ENCODE data around the gene ZNF746.
"Not testable (repeated sequence)": the region's sequence is repeated elsewhere in the genome, so short reads cannot be mapped to it uniquely, and the experiment has no call there.

ZNF746 gene

DNA sequence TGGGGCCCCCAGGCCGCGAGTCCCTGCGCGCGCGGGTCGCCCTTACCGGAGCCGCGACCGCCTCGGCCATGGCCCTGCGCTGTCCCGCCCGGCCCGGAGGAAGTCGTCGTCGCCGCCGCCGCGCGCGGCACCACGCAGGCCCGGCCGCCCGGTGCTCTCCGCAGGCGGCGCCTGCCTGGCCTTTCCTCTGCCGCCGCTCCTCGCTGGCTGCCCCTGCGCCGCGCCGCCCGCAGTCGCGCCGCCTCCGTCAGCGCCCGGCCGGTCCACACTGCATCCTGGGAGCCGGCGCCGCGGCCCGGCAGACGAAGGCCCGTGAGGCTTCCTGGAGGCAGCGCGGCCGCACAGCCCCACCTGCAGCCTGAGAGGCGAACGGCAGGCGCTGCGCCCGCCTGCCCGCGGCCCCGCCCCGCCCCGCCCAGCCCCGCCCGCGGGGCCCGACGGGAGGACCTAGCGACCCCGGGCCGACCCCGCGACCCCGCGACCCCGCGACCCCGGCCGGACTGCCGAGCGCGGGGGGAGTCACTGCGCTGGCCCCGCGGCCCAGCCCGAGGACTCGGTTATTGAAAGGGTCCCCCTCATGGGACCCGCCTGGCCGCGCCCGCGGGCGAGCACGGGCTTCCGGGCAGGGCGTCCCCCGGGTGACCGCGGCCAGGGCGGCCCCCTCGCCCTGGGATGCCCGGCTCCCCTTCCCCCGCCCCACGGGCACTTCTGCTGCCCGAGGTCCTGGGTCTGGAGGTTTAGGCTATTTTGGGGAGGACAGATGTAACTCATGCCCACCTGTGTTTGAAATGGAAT, at the start of gene ZNF746:
Gene ZNF746, minus strand, starts transcription at position 343 of the 795 bp plus-strand sequence. Its CDS starts 273 bp downstream, at position 70.
- DNase-seq, result peak; percentile 55 to 62

DNA sequence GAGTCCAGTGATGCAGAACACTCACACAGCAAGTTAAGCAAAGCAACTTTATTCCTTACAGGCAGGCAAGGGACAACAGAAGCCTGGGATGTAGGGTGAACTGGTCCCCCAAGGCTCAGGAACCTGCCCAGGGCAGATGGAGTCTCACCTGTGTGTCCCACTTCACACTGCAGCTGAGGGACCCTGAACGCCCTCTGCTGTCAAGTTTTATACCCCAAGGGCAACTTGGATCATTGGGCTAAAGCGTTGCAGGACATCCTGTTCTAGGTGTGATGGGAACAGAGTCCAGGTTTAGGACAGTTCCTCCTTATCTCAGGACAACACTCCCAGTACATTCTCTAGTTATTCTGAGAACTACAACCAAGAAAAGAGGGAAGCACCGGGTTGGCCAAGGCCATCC, 49.5 kb upstream of the ZNF746 start:
- DNase-seq, result no peak

DNA sequence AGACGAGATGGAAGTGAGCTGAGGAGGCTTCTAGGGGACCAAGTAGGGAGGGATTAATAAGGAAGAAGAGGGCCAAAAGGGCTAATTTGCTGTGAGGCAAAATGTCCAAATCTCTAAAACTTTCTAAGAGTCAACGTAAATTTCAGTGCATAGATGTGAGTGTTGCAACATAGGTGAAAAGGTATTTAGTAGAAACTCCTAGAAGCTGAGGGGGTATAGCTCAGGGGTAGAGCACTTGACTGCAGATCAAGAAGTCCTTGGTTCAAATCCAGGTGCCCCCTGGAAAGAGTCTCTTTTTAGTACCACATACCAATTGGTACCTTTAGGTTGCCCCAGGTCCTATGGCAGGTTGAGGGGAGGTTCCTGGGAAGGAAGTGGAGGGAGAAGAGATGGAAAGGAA, 48.7 kb upstream of the ZNF746 start:
- DNase-seq, result no peak

DNA sequence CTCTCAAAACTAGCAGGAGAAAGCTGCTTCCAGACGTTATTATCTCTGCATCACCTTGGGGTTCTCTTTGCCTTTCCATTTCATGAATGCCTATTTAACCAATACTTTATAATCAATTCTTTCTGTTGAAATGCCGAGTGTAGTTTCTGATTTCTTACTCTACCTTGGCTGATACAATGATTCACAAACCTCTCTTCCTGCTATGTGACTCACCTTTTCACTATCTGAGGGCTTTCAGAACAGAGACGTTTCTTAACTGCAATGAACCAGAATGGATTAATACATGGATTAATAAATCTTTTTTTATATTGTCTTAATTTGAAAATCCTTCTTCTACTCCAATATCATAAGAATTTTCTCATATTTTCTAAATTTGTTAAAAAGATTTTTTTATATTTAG, 46.4 kb upstream of the ZNF746 start:
- no peak for DNase-seq

DNA sequence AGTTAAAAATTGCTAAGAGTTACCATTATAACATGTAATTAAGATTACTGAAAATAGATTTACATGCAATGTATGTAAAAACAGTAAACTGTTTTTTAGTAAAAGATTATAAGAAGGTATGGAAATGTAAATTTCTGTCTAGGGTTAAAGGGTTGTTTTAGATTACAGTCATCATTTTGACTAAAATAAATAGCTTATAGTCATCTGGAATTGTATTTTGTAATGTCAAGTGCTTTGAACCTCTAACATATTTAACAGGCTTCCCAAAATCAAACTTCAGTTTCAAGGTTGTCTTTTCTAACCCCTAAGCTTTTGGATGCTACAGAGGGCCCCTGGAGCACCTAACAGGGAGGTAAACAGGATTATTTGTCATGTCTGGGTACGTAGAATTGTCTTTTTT, 35.0 kb upstream of the ZNF746 start:
- no peak for DNase-seq

DNA sequence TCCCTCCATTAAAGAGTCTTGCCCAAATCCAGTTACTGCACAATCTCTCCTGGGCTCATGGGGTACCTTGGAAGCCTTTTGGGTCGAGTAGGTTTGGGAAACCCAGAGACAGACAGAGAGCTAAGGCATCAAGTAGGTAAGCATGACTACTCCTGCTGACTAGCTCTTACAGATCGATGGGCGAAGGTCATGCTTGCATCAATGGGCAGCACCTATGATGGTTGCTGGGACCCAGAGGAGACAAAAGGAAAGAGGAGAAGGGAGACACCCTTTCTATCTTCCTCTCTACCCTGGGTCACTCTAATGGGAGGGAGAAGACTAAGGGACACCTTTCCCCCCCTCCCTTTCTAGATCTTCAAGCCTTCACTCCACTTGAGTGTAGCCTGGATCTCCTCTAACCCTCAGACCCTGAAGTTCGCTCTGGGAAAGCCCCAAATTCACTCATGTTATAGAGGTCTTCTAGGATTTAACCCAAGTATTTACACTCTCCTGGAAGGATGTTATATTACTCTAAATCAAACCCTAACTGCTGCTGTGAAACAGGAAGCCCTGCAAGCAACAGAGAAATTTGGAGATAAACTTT, 31.6 kb upstream of the ZNF746 start:
- no peak for DNase-seq

DNA sequence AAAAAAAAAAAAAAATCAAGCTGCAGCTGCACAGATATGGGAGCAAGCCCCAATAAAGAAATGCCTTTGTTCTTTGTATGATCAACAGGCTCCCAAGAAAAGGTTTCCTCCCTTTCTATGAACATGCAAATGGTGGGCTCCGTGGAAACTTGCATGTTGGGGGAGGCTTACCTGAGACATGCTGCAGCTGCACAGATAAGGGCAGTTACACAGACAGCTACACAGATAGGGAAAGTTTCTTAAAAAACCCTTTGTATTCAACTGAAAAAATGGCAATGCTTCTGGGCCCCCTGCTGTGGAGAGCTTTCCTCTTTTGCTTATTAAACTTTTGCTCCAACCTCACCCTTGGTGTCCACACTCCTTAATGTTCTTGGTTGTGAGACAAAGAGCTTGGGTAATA, 29.8 kb upstream of the ZNF746 start:
- DNase-seq, result no peak

DNA sequence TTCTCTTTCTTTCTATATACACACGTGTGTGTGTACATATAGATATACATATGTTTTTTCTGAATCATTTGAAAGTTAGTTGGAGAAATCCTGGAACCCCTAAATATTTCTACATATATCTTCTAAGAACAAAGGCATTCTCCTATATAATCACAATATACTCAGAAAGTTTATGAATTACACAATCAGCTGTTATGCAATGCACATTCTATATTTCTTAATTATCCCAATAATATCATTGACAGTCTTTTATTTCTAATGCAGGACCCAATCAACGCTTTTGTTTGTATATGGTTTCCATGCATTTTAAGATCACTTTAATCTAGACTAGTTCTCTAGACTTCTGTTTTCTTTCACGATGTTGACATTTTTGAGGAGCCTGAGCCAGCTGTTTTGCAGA, 27.7 kb upstream of the ZNF746 start:
- DNase-seq, result no peak

DNA sequence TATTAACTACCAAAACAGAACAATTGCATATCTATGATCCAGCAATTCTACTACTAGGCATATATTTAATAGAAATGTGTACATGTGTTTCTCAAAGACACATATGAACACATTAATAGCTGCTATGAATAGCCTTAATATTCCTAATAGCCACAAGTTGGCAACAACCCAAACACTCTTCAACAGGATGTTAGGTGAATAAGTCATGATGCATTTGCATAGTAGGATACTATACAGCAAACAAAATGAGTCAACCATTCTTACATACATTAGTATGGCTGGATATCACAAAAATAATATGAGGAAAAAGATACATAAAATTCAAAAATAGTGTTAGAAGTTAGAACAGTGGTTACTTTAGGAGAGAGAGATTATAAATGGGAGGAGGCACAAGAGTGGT, 26.8 kb upstream of the ZNF746 start:
- DNase-seq, result no peak

DNA sequence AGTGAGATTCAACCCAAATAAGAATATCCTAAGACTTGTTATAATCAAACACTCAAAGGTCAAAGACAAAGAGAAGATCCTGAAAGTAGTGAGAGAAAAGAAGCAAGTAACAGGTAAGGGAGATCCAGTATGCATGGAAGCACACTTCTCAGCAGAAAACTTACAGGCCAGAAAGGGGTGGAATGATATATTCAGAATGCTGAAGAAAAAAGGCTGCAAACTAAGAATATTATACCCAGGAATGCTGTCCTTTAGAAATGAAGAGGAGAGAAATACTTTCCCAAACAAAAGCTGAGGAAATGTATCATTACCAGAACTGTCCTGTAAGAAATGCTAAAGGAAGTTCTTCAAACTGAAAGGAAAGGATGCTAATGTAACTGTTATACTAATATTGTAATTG, 12.6 kb upstream of the ZNF746 start:
- no peak for DNase-seq

DNA sequence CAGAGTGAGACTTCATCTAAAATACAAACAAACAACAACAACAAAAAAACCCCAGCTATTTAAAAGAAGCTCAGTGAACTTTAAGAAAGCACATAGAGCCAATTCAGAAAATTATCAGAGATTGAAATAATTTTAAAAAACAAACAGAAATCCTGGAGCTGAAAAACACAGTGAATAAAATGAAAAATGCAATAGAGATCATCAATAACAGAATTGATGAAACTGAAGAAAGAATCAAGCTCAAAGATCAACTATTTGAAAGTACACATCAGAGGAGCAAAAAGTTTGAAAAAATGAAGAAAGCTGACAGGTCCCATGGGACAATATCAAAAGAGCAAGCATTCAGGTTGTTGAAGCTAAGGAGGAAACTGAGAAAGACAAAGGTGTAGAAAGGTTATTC, 12.2 kb upstream of the ZNF746 start:
- DNase-seq, result no peak

DNA sequence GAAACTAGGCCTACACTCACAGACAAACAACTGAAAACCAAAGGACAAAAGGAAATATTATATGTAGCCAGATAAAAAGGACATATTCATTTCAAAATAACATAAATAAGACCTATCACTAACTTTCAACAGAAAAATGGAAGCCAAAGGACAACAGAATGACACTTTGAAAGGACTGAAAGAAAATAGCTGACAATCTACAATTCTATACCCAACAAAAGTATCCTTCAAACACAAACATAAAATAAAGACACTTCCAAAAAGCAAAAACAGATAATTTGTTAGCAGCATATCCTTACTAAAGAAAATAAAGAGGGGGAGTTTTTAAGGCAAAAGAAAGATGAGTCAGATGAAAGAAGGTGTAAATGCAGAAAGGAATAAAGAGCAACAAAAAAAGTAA, 7.9 kb upstream of the ZNF746 start:
- DNase-seq, result no peak

DNA sequence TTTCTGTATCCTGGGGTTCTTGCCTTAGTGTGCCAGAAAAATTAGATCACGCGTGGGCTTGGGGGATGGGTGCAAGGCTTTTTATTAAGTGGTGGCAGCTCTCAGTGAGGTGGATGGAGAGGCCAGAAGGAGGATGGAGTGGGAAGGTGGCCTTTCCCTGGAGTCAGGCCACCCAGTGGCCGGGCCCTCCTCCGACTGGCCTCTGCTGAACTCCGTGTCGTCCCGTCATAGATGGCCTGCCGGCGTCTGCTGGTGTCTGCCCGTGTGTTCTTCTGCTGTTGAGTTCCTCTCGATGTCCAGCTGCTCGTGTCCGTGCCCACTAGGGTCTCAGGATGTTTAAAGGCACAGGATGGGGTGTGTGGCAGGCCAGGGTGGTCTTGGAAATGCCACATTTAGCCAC, 4.0 kb upstream of the ZNF746 start:
- DNase-seq, result no peak

DNA sequence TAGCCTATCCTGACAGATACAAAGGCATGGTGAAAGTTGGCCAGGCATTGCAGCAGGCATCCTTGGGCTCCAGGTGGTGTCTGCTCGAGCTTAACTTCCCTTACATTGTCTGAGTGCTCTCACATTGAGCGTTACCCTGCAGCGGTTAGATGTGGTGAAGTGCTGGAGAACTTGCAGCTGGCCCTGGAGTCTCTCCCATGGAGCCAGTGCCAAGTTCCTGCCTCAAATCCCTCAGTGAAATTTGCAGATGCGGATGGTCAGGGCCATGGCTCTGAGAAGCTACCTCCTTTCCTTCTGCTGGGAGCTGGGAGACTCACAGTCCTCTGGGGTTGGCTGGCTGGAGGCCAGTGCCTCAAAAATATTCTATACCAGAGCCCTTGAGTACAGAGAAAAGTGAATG, 3.3 kb upstream of the ZNF746 start:
- no peak for DNase-seq

DNA sequence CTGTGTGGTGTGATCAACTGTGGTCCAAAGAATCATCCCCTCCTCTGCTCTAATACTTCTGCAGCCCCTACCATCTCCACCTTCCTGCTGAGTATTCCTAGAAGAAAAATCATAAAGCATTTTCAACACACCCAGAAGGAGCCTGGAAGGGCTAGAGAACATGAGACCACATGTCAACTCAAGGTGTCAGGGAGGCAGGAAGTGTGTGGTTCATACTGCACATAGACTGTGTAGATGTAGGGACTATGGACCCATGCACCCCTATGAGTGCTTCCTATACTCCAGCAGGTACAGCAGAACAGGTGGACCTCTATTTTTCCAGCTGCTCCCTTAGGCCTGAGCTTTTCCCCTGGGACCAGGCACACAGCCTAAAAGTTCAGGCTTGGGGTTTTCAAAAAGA, 2.6 kb upstream of the ZNF746 start:
- no peak for DNase-seq

DNA sequence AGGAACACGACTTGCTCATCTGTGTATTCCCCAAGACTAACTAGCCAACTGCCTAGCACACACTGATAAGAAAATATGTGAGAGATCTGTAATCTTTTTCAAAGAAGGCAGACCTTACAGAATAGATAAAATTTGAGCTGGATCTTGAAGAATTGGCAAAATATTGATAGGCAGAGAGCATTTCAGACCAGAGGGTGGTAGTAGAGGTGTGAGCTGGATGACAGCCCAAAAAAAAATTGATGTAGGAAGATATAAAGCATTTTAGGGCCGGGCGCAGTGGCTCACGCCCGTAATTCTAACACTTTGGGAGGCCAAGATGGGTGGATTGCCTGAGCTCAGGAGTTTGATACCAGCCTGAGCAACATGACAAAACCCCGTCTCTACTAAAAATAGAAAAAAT, 1.2 kb upstream of the ZNF746 start:
- DNase-seq, result no peak

DNA sequence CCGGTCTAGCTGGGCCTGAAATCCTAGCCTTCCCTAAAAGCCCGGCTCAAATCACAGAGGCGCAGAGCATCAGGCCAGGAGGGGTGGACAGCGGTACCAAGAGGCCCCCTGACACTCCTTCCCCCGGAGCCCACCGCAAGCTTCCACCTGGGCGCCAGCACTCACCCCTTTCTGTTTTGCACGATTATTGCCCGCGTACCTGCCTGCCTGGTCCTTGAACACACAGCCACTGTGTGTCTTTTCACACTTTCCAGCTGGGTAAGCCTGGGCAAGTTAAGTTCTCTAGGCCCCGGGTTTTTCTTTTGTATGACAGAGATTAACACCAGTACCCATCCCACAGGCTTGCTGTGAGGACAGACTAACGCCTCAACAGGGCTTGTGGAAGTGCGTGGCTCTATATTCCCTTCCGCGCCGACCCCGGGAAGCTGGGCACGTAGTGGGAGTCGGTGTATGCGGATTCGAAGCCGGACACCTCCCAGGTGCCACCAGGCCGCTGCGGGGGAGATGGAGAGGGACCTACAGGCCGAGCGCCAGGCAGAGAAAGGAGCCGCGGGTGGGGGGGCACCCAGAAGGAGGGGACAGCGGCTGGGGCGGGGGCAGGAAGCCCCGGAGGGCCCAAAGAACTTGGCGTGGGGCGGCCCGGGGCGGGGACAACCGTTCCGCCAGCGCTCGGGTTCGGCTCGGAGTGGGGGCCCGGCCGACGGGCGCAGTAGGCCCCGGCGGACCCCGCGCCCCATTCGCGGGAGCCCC, 792 bp downstream of the ZNF746 start:
- no peak for DNase-seq

DNA sequence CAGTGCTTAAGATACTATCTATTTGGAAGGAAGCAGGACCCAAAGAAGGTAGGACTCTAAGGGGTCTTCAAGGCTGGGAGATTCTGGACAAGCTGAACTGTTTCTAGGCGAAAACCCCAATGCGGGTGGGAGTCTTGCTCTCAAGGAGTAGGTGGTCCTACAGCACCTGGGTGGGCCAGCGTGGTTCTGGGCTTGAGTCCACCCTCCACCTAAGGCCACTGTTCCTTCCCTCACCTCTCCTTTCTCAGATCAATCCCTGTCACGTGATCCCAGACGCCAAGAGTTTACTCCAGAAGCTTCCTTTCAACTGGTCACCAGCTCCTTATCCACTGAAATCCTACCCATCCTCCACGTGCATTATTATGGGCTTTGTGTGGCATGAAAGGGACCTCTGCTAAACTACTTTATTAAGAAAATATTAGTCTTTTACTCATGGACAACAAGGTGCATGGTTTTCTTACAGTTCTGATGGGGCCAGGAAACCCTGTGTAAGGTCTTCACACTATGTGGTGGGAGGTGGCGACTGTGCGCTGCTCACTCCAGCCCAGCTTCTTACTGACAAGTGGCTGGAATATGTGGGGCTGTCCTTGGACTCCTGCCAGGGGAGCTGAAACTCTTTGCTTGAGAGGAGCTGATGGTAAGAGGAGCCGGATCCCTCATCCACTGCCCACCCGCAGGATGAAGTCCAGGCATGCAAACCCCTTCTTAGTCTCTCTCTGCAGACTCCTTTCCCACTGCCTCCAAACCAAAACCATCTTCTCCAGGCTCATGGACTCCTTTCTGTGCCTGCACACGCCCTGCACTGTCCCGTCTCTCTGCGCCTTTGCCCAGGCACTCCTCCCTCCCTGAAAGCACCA, 1.6 kb downstream of the ZNF746 start:
- DNase-seq, result no peak

DNA sequence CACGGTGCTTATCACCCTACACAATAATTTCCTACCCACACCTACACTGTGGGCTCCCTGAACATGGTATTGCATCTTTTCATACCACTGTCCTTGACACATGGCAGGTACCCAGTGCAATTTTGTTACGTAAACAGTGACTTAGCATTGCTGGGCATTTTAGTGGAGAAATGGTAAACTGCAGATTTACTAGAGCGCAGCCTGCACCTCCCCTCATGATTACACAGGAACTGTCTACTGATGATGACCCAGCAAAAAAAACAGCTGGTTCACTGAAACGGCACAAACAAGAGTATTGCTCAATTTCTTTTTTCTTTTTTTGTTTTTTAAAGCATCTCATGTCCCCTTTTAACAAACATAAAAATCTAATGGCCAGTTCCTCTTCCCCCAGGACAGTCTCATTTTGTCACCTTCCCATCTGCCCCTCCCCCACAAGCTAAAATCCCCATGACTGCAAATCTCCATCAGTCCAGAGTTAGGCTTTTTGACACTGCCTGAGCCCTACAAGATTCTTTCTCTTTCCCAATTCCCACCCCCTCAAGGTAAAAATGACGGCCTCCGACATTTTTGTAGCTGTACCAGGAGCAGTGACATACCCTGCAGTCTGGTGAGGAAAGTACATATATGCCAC, 2.8 kb downstream of the ZNF746 start:
- DNase-seq, result peak; percentile 39 to 56

DNA sequence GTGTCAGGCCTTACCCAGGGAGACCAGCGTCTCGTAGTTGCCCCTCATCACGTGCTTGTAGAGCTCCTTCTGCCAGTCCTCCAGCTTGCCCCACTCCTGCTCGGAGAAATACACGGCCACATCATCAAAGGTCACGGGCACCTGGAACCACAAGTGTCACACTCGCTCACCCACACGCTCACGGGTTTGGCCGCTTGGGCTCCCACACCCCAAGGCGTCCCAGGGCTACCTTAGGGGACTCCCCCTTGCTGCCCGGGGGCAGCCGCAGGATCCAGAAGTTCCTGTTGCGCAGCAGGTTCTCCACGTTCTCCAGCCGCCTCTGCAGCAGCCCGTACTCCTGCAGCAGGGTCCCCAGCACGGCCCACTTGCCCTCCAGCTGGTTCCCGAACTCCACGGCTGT, 3.6 kb downstream of the ZNF746 start:
- not testable (repeated sequence) for DNase-seq

DNA sequence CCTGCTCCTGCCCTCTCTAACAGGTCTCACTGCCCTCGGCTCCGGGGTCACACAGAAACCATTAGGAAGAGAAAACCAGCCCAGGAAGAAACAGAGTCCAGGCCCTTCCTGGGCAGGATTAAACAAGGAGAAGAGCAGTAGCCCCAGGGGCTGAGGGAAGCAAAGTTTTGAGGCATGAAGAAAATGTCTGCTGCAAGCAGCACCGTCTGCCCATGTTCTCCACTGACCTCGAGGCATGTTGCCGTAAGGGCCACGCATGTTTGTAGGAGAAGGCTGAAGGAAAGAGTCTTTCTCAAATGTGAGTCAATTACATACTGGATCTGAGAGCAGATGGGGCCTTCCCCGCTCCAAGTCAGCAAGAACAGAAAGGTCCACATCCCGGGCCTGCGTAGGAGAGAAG, 4.2 kb downstream of the ZNF746 start:
- no peak for DNase-seq

DNA sequence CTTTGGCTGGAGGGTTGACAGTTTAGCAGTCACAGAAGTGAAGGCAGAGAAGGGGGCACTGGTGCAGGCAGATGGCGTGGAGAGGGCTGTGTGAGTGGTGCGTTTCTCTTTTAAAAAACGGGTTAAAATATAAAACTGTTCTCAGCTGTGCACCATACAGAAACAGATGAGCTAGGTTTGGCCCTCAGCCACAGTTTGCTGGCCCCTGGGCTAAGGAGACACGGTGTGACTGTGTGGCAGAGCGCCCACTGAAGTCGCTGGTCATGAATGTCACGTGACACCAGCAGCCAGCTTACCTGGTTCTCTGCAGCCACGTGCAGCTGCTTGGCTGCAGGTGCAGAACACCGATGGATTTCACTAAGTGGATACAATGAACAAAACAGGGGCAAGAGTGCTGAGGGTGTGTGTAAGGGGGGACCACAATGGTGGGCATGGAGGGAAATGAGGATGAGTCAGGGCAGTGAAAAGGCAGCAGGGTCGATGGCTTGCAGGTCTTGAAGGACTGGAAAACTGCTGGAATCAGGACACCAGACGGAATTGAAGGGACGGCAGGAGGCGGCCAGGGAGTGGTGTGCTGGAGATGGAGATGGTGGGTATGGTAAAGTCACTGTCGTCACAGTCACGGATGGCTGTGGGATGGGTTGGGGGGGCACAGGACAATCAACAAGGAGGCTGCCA, 7.4 kb downstream of the ZNF746 start:
- DNase-seq, result no peak
